ENCODE measurements around the gene ITM2A. TPM values are rescaled to one million over a fixed set of nuclear protein-coding genes. Genes with fewer than 3 reads are reported as not detected.

Gene ITM2A
- total and polyA plus RNA-seq, 2 donors (not counting 3 experiments of a cell fraction or from before 2014, with no cell fraction given): 3.9 to 10.2 TPM

GRCh38 chrX:79364306-79364705 is 2.8 kb downstream of the ITM2A start:
- Histone ChIP-seq H3K79me2 (ENCODE audit: control insufficient read depth, insufficient read depth, low read length) (no peaks in the 10 kb centered on the region), H3K4me1 (ENCODE audit: control insufficient read depth, extremely low read depth, insufficient read depth, low read length) (no peaks in the 10 kb centered on the region), H3K9me3 (replicated peaks; ENCODE audit: control insufficient read depth, insufficient read depth, low read length) (no peaks in the 10 kb centered on the region), H3K27me3 (ENCODE audit: control insufficient read depth in 2 of 2, insufficient read depth in 2 of 2, low read length in 2 of 2) (no peaks in the 10 kb centered on the region), H3K36me3 (ENCODE audit: control insufficient read depth in 2 of 2, extremely low read depth in 1 of 2, insufficient read depth in 2 of 2, low read length in 2 of 2) (no peaks in the 10 kb centered on the region), H3K9ac (replicated peaks; ENCODE audit: extremely low read depth, insufficient read depth, low read length) (no peak overlapping the region), H3K9me1 (replicated peaks; ENCODE audit: control insufficient read depth, extremely low read depth, insufficient read depth, low read length) (no peaks in the 10 kb centered on the region), H3K4me2 (ENCODE audit: insufficient read depth, low read length) (no peak overlapping the region), H3K4me3 (replicated peaks in 1 of 3; ENCODE audit: insufficient read depth in 1 of 3, low read depth in 1 of 3, low read length in 3 of 3) (no peak overlapping the region), H4K20me1 (replicated peaks; ENCODE audit: control insufficient read depth, extremely low read depth, insufficient read depth, low read length) (no peaks in the 10 kb centered on the region), H2AFZ (ENCODE audit: low read depth, low read length) (no peak overlapping the region), H3K27ac (ENCODE audit: insufficient read depth, low read depth, low read length) (no peak overlapping the region)
- ChIA-PET CTCF (no interaction called here), POLR2A (no interaction called here)
- TF ChIP-seq FOS (IDR thresholded peaks at IDR 0.05; ENCODE audit: borderline replicate concordance, insufficient read depth, low read length): no peak
- no peak for TF ChIP-seq POLR2AphosphoS5 (IDR thresholded peaks at IDR 0.05; ENCODE audit: insufficient read depth, low read depth, low read length)
- no peak for TF ChIP-seq EZH2 (IDR thresholded peaks at IDR 0.05; ENCODE audit: borderline replicate concordance, low read depth, low read length, severe bottlenecking)
- no peak for TF ChIP-seq MYC (IDR thresholded peaks at IDR 0.05; ENCODE audit: low read depth, low read length)
- TF ChIP-seq GATA2 (IDR thresholded peaks at IDR 0.05; ENCODE audit: insufficient read depth, insufficient read length, low read depth, low read length): no peak
- no peak for TF ChIP-seq JUN (IDR thresholded peaks at IDR 0.05; ENCODE audit: borderline replicate concordance, insufficient read depth, insufficient read length, low read depth)
- TF ChIP-seq POLR2A (IDR thresholded peaks at IDR 0.05; ENCODE audit: low read depth, low read length): no peak
- dilution Hi-C loops (cut with MboI; ENCODE audit: extremely low pct_ligation_motif_present, low sequenced_read_pairs): no loop called here
- DNase-seq (ENCODE audit: low read depth, low spot score) (no peak), FAIRE-seq (no peak)
- BruUV-seq (replicated peaks): no TSS peak
- intact Hi-C loops (cut with micrococcal nuclease): no loop called here

GRCh38 chrX:79361192-79361870 is 5.8 kb downstream of the ITM2A start:
- Histone ChIP-seq H2AFZ (ENCODE audit: low read depth, low read length) (no peak overlapping the region), H3K4me1 (ENCODE audit: control insufficient read depth, extremely low read depth, insufficient read depth, low read length) (no peaks in the 10 kb centered on the region), H3K9me3 (replicated peaks; ENCODE audit: control insufficient read depth, insufficient read depth, low read length) (no peaks in the 10 kb centered on the region), H3K9me1 (replicated peaks; ENCODE audit: control insufficient read depth, extremely low read depth, insufficient read depth, low read length) (no peaks in the 10 kb centered on the region), H3K27me3 (ENCODE audit: control insufficient read depth in 2 of 2, insufficient read depth in 2 of 2, low read length in 2 of 2) (no peaks in the 10 kb centered on the region), H3K36me3 (ENCODE audit: control insufficient read depth in 2 of 2, extremely low read depth in 1 of 2, insufficient read depth in 2 of 2, low read length in 2 of 2) (no peaks in the 10 kb centered on the region), H3K4me3 (replicated peaks in 1 of 3; ENCODE audit: insufficient read depth in 1 of 3, low read depth in 1 of 3, low read length in 3 of 3) (no peak overlapping the region), H3K9ac (replicated peaks; ENCODE audit: extremely low read depth, insufficient read depth, low read length) (no peak overlapping the region), H3K27ac (ENCODE audit: insufficient read depth, low read depth, low read length) (no peak overlapping the region), H3K4me2 (ENCODE audit: insufficient read depth, low read length) (no peak overlapping the region), H3K79me2 (ENCODE audit: control insufficient read depth, insufficient read depth, low read length) (no peaks in the 10 kb centered on the region), H4K20me1 (replicated peaks; ENCODE audit: control insufficient read depth, extremely low read depth, insufficient read depth, low read length) (no peaks in the 10 kb centered on the region)
- DNase-seq (ENCODE audit: low read depth, low spot score): no peak
- TF ChIP-seq POLR2AphosphoS5 (IDR thresholded peaks at IDR 0.05; ENCODE audit: insufficient read depth, low read depth, low read length) (no peak), MYC (IDR thresholded peaks at IDR 0.05; ENCODE audit: low read depth, low read length) (no peak), EZH2 (IDR thresholded peaks at IDR 0.05; ENCODE audit: borderline replicate concordance, low read depth, low read length, severe bottlenecking) (no peak)
- ChIA-PET CTCF (no interaction called here), POLR2A (no interaction called here)
- dilution Hi-C loops (cut with MboI; ENCODE audit: extremely low pct_ligation_motif_present, low sequenced_read_pairs): no loop called here
- intact Hi-C loops (cut with micrococcal nuclease): no loop called here
- FAIRE-seq: no peak
- no TSS peak for BruUV-seq (replicated peaks)
